DLD1 (cell line): ENCODE data around the gene IDI1.
"Not testable (repeated sequence)": the region's sequence is repeated elsewhere in the genome, so short reads cannot be mapped to it uniquely, and the experiment has no call there.

Experiments used
- in situ Hi-C: cut with HindIII; loops from 2 replicates; pipeline ENCODE4 v1.10.0; 2017; ENCODE audit warnings: low sequenced_read_pairs

Gene IDI1

DNA sequence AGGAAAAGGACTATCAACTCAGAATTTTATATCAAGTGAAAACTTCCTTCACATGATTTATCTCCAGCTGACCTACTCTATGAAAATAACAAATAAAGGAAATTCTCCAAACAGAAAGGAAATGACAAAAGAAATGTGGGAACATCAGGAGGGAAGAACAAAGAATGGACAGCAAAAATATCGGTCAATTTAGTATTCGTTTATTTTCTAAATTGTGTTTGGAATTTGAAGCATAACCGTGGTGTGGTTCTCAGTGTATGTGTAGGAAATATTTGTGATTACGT is 16.0 kb upstream of the IDI1 start:
- in situ Hi-C loops = no loop called here

DNA sequence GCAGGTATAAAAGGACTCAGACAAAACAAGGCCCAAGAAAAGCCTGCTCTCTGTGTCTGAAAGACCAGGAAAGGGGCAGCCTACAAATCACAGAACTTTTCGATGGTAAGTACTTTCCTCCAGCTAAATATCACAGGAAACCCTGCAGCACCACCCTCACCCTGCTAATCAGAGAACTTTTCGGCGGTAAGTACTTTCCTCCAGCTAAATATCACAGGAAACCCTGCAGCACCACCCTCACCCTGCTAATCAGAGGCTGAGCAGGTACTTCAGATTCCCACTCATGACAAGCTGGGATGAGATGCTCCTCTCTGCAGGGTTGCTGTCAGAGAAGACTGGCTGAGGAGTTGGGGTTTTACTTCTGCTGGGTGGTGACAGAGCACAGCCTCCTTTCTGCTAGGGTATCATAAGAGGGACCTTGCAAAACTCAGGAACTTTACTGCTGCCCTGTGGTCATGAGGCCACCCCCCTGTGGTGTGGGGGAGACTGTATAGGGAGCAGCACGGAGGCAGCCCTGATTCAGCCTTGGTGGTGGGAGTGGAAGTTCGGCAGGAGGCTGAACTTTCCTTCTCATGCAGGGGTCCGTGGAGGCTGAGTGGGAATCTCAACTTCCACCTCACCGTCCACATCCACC is 14.4 kb upstream of the IDI1 start:
- in situ Hi-C loops = no loop called here

DNA sequence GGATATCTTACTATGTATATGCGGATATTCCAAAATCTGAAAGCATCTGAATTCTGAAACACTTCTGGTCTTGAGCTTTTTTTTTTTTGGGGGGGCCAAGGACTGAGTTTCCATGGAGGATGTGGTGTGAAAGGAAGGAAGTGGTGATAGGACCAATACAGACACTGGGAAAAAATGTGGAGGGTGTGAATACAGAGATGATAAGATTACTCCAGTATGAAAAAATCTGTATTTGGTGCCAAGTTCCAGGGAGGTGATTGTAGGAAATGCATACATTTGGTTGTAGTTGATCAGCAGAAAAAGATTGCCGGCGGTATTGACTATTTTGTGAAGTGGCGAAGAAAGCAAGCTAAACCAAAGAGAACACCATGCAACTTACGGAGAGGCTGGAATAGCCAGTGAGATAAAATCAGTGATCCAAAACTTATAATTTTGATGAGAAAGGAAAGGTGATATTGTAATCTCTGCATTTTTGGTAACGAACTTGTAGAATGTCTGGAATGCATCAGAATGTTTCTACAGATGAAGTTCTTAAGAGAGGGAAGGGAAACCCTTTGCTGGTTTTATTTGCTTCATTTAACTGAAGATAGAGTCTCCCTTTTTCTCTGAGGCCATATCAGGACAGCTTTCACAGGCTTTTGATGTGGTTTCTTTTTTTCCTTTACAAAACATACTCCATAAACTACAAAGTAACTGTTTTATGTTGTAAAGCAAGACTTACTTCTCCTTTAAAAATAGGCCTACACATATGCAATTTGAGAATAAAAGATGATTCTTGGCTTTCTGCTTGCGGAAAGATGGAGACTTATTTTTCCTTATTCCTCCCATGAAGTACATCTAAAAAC is 13.2 kb upstream of the IDI1 start:
- in situ Hi-C loops = no loop called here

DNA sequence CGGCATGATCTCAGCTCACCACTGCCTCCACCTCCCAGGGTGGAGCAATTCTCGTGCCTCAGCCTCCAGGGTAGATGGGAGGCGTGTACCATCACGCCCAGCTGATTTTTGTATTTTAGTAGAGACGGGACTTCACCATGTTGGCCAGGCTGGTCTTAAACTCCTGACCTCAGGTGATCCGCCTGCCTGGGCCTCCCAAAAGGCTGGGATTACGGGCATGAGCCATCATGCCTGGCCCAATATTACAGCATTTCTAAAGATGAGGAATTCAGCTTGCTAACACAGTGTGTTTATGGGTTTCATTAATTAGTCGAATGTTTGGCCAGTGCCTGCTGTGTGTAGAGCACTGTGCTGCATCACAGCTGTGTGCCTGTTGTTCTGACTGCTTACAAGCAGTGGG is 11.0 kb upstream of the IDI1 start:
- in situ Hi-C loops = no loop called here

DNA sequence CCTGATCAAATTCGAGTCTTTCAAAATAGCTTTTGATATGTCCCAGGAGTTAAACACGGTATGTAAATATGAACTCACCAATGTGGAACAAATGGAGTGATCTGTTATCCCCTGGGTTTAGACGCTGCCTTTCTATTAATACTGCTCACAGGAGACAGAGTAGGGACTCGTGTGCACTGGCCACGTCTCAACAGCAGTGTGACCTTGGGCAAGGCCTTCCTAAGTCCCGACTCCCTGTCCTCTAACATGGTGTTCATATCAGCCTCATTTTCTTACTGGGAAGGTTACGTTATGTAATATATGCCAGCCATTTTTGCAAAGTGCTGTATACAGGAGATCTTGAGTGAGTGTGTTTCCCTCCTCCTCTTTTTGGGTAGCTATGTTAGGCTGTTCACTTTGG is 9.1 kb upstream of the IDI1 start:
- in situ Hi-C loops = no loop called here

DNA sequence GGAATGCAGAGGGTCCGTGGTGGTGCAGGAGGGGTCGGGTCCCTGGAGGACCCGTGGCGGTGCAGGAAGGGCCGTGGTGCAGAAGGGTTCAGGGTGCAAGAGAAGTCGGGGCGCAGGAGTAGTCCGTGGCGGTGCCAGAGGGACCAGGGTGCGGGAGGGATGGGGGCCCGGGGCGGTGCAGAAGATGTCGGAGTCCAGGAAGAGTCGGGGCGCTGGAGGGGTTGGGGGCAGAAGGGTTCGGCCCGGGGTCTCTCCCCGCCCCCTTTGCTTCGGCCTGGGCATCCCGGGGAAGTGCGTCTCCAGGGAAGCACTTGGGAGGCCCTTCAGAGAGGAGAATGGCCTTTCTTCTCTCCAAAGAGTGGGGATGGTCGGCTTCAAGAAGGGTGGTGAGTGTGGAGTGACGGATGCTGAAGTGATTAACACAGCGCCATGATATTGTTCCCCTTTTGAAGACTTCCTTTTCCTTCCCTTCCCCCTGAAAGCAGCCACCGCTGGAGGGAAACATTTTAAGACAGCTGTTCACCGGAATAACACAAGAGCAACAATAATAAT is 8.3 kb upstream of the IDI1 start:
- in situ Hi-C loops = no loop called here

DNA sequence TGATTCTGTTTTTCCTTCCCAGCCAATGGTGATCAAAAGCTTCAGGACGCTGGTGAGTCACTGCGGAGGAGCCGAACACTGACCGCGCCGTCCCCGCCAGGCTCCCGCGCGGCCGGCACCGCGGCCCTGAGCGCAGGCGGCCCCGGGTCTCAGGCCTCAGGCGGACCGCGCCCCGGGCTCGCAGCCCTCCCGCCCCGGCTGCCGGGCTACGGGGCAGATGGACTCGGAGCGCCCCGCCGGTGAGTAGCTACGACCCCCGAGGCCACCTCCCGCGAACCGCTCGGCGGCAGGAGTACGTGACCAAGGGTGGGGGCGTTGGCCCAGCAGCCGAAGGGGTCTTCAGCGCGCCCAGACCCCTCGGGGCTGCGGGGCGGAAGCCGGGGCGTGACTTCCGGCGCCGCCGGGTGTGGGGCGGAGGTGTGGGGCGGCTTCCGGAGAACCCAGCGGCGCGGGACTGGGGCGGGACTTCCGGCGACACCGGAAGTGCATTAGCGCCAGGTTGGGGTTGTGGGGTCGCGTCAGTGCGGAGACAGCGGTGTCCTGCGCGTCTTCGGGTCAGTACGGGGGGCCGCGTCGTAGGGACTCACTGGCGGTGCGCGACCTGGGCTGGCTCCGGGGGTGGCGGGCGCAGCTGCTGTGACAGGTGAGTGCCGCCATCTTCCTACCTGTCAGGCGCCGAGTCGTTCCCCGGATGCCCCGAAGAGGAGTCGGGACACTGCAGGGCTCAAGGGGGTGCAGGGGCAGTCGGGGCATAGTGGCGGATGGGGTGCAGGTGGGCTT is 7.6 kb upstream of the IDI1 start, which contains the start of gene WDR37:
Gene WDR37 (plus strand): TSS at position 60 of the 780 bp plus-strand sequence. CDS start 15,771 bp downstream, outside the sequence.
- in situ Hi-C loops = no loop called here

DNA sequence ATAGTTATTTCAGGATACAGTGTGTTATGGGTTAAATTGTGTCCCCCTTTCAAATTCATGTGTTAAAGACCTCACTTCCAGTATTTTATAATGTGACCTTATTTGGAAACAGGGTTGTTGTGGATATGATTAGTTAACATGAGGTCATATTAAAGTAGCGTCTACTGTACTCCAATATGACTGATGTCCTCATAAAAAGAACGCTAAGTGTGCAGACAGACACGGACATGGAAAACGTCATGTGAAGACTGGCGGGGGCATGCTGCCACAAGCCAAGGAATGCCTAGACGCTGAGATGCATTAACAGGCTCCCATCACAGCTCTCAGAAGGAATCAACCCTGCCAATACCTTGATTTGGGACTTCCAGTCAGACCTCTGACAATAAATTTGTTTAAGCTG is 5.8 kb upstream of the IDI1 start:
- in situ Hi-C loops = no loop called here

DNA sequence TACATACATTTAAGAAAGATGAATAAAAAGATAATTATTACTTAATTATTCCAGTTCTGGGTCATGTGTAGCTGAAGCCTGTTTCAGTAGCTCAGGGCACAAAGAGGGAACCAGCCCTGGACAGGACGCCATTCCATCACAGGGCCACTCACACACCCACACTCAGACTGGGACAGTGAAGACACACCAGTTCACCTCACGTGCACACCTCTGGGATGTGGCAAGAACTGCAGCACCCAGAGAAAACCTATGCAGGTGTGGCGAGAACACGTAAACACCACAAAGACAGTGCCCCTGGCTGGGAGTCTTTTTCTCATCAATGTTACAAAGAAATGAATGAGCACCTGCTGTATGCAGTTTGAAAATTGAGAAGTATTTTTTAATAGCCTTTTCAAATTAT is 1.6 kb upstream of the IDI1 start:
- in situ Hi-C loops = no loop called here

DNA sequence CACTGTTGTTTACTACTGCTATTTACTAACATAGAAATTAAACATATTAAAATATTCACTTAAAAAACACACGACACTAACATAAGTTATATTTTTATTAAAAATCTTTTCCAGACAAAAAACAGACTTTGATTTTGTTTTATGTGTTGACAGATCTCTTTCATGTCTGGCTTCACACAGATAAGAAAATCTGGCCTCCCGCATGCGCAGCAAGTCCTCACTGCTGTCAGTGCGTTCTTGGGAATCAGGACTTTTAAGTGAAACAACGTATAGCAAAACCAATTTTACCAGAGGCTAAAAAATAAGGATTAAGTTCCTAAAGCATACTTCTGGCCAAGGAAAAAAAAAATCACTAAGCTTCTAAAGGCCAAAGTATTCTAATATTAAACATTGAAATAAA is 1.2 kb upstream of the IDI1 start:
- in situ Hi-C loops = no loop called here

DNA sequence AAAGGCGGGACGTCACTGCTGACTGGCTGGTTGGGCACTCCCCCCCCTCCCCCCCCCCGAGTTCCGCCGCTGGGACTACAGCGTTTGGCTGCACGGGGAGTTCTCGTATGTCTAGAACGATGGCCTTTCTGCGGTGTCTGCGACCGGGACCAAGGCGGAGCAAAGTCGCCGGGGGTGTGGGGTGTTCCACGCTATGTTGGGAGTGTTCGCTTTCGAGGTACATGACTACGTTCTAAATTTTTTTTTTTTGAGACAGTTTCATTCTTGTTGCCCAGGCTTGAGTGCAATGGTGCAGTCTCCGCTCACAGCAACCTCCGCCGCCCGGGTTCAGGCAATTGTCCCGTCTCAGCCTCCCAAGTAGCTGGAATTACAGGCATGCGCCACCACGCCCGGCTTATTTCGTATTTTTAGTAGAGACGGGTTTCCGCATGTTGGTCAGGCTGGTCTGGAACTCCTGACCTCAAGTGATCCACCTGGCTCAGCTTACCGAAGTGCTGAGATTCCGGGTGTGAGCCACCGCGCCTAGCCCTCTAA is 573 bp upstream of the IDI1 start:
- in situ Hi-C loops = loop anchor here (10.0 kb wide), 1 partner anchor 65 kb away; the partner anchor contains the start of gene GTPBP4

DNA sequence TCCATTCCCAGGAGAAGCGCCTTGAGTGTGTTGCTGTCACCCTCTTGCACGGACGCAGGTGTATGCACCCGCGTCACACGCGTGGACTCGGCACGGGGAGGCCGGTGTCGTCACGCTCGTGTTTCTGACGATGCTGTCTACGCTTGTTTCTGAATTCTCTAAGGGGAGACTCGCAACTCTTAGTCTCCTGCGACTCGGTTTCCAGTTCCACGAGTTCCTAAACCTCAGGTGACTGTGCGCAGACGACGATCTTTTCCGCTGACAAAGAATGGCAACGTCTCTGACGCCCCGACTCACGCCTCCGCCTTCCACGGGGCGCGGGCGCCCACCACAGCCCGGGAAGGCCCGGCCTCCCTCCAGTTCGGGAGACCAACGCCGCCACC is 579 bp downstream of the IDI1 start:
- in situ Hi-C loops = loop anchor here (10.0 kb wide), 1 partner anchor 64 kb away; the partner anchor contains the start of gene GTPBP4

DNA sequence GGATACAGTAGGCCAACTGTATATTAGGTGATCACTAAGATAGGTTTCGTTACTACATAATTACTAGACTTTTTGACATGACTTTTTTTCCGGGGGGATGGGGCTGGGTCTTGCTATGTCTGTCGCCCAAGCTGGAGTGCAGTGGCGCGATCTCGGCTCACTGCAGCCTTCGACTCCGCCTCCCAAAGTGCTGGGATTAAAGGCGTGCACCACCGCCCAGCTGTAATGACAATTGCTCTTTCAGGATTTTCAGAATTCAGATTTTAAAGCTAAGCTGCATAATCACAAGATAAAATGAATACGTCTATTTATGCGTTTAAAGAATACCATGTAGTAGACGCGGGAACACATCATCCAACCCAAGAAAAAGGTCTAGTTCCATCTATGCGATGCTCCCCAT is 982 bp downstream of the IDI1 start:
- in situ Hi-C loops = loop anchor here (10.0 kb wide), 1 partner anchor 63 kb away; the partner anchor contains the start of gene GTPBP4

DNA sequence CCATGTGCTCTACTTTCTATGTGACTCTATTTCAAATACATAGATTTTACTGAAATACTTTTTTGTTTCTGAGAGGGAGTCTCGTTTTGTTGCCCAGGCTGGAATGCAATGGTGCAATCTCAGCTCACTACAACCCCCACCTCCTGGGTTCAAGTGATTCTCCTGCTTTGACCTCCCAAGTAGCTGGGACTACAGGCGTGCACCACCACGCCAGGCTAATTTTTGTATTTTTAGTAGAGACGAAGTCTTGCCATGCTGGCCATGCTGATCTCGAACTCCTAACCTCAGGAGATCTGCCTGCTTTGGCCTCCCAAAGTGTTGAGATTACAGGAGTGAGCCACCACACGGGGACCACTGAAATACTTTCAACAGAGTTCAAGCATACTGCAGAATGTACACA is 3.5 kb downstream of the IDI1 start:
- in situ Hi-C loops = loop anchor here (10.0 kb wide), 1 partner anchor 61 kb away; the partner anchor contains the start of gene GTPBP4

DNA sequence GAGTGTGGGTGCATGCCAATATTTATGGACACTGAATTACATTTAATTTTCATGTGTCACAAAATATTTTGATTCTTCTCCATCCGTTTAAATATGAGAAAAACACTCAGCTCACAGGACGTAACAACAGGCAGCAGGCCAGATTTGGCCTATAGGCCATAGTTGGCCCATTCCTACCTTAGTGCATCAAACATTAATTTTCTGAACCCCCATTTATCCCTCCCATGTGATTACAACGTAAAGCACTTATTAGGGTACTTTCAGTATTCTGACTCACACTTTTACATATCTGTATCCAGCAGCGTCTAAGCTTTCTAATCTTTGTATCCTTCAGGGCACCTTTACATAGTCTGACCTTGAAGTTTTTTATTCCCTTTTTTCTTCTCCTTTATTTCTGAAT is 4.0 kb downstream of the IDI1 start:
- in situ Hi-C loops = loop anchor here (10.0 kb wide), 1 partner anchor 60 kb away; the partner anchor contains the start of gene GTPBP4

DNA sequence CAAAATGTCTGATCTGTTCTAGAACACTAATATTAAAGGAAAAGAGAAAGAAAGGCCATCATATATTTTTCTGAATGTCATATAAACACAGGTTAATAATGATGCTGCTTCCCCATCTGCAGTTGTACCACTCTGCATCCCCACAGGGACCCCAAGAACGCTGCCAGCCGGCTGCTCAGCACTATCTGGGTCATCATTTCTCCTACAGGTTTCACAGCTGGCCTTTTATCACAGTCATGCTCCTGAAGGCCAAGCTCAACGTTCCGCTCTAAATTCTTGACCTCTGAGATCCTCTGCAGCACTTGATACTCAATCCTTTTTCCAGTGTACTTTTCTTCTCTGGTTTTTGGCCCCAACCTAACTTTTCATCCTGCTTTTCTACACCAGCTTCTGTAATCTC is 4.8 kb downstream of the IDI1 start:
- in situ Hi-C loops = loop anchor here (10.0 kb wide), 1 partner anchor 59 kb away; the partner anchor contains the start of gene GTPBP4

DNA sequence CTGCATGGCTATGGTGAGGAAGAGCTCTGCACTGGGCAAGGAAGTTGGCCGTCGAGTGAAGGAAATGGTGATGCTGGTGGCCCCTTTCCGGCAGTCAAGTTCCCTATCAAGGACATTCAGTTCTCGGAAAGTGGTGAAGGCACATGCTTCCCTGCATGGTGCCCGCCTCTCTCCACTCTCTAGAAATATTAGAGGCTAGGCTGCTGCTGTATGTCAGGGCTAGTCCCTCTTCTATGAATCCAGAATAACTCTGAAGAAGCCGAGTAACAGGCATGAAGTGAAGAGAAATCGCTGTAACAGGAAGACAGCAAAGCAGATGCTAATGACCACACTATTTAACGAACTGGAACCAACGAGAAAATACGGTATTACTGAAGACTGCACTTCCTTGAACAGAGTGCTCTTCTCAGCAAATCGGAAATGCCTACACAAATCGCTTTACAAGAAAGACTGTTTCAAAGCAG is 5.4 kb downstream of the IDI1 start:
- in situ Hi-C loops = loop anchor here (10.0 kb wide), 1 partner anchor 59 kb away; the partner anchor contains the start of gene GTPBP4

DNA sequence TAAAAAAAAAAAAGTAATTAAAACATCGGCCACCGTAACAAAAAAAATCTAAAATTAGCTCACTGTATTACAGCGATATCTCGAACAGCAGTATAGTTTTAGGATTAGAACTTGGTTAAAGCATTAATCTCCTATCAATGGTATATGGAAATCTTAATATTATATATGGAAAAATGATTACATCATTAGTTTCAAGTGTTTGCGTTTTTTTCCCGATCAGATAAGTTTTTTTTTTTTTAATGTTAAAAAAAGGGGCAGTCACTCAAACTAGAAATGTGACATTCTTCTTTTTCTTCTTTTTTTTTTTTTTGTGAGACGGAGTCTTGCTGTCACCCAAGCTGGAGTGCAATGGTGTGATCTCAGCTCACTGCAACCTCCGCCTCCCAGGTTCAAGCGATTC is 7.4 kb downstream of the IDI1 start:
- in situ Hi-C loops = loop anchor here (10.0 kb wide), 1 partner anchor 57 kb away; the partner anchor contains the start of gene GTPBP4

DNA sequence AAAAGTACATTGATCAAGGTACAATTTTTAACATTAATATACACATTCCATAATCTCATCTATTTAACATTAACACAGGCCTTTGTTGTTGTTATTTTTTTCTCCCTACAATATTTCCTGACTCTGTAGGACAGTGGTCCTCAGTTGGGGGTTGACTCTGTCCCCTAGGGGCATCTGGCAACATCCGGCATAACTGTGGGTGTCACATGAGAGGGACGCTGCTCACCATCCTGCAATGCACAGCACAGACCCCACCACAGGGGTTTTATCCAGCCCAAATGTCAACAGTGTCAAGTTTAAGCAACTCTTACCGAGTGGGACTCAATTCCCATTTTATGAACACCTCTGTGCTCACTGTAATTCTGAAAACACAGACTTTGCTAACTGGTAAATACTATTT is 8.8 kb downstream of the IDI1 start:
- in situ Hi-C loops = loop anchor here (10.0 kb wide), 1 partner anchor 55 kb away; the partner anchor contains the start of gene GTPBP4

DNA sequence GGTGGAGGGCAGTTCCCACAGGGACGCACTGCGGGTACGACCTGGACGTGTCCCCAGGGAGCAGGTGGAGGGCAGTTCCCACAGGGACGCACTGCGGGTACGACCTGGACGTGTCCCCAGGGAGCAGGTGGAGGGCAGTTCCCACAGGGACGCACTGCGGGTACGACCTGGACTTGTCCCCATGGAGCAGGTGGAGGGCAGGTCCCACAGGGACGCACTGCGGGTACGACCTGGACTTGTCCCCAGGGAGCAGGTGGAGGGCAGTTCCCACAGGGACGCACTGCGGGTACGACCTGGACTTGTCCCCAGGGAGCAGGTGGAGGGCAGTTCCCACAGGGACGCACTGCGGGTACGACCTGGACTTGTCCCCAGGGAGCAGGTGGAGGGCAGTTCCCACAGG is 10.2 kb downstream of the IDI1 start:
- in situ Hi-C loops = not testable (repeated sequence)
